Caki2 (cell line): ENCODE measurements around the gene MTREX. TPM values are rescaled to one million over a fixed set of nuclear protein-coding genes. Genes with fewer than 3 reads are reported as not detected.

Source experiments
- DNase-seq: peaks from one replicate; pipeline ENCODE4 v3.0.0-alpha.2; 2015; ENCODE audit warnings: low read depth
- in situ Hi-C: cut with HindIII; loops from 2 replicates; pipeline ENCODE4 v1.10.0; 2016; ENCODE audit warnings: low sequenced_read_pairs, low pct_unique_long_range_greater_than_20kb, mixed read lengths
- total RNA-seq: library from RNA; depleted of rRNA; stranded (reverse); fragments of >200 nt; shearing (Covaris generic); gene quantifications from 2 replicates; pipeline ENCODE4 v1.2.3, GENCODE V29; 2014; ENCODE audit warnings: low replicate concordance

Gene MTREX
- total RNA-seq, 1 experiment from 2014 or later, result 25.6 TPM

GRCh38 chr5:55409775-55410174, 102.0 kb downstream of the MTREX start:
- in situ Hi-C loops, result loop anchor here (10.0 kb wide), 1 partner anchor 235 kb away; the partner anchor contains the start of gene CDC20B

GRCh38 chr5:55410845-55411244, 103.1 kb downstream of the MTREX start:
- DNase-seq, result no peak
- in situ Hi-C loops, result no loop called here

More at GRCh38 chr5:55409775-55410174, 102.0 kb downstream of the MTREX start:
- DNase-seq, result no peak

GRCh38 chr5:55411876-55412275, 104.1 kb downstream of the MTREX start:
- in situ Hi-C loops, result no loop called here
- DNase-seq, result no peak

GRCh38 chr5:55413644-55414043, 105.9 kb downstream of the MTREX start:
- DNase-seq, result no peak
- in situ Hi-C loops, result no loop called here

DNA sequence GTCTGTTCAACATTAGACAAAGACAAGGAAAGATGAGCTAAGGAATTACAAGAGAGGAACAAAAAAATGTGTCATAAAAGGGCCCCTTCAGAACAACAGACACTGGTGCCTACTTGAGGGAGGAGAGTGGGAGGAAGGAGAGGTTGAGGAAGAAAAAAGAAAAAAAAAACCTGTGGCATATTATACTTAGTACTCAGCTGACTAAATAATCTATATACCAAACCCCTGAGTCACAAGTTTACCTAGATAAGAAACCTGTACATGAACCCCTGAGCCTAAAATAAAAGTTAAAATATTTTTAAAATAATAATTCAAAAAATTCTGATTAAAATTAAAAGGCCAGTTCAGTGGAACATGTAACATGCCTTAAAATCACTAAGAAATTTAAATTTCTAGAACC, 107.3 kb downstream of the MTREX start:
- in situ Hi-C loops, result no loop called here
- DNase-seq, result no peak

DNA sequence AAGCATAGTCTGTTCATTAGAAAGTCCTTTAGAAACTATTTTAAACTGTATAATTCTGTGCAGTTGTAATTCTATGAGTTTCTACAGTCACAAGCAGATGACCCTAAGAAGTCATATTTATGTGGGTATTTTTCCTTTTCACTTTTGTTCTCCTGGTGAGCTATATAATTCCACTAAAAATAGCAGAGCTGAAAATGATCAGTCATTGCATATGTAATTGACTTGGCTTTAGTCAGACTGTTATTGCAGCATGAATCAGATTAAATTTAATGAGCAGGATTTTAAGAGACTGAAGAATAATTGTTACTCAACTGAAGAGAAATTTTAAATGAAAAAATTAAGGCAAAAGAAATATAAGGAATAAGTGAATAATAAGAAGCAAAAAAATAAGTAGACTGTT, 108.5 kb downstream of the MTREX start:
- DNase-seq, result no peak
- in situ Hi-C loops, result no loop called here

DNA sequence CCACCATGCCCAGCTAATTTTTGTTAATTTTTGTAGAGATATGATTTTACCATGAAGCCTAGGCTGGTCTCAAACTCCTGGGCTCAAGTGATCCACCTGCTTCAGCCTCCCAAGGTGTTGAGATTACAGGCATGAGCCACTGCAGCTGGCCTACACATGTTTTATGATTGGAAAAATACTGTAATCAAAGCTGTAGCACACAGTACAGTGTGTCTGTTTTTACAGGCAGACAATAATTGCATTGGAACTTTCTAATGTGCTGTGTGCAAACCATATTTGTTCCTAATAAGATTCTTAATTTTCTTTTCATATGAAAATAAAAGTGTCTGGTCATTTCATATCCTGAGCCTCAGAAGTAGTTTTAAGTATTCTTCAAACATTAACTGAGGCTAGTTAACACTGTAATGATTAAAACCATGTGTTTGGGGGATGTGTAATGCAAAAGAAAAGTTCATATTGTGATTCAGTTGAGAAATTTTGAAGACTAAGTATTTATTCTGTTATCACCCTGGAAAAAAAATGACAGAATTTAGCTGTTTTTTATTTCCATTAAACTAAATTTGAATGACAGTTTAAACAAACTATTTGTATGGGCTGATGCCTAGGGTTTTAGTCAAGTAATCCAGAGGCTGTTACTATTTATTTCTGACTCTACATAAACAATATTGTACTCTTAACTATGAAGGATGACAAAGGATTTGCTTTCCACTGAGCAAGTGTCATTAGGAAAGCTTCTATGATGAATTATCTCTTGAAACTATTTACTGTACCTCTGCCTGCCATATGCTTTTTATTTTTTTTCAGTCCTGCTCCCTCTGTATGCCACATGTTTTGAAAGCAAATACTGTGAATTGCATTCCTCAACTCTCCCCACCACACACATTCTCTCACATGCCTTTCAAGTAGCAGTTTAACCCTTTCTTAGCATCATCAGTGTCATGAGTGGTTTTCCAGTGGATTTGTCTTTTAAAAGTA, 111.5 kb downstream of the MTREX start:
- in situ Hi-C loops, result no loop called here
- DNase-seq, result peak; percentile 63

GRCh38 chr5:55421074-55421529, 113.3 kb downstream of the MTREX start:
- in situ Hi-C loops, result no loop called here
- DNase-seq, result no peak

DNA sequence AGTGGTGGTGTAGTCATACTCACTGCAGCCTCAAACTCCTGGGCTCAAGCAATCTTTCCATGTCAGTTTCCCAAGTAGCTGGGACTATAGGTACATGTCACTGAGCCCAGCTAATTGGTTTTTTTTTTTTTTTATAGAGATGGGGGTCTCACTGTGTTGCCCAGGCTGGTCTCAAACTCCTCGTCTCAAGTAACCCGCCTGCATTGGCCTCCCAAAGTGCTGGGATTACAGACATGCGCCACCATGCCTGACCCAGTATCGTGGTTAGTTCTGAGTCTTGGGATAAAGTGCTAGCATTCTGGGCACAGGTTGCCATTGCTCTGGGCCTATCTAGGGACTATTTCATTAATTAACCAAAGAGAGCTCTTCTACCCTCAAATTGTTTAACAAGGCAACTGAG, 118.7 kb downstream of the MTREX start:
- DNase-seq, result no peak
- in situ Hi-C loops, result no loop called here

- in situ Hi-C loops, result no loop called here
- DNase-seq, result peak; percentile 18
These were observed 119.4 kb downstream of the MTREX start for GRCh38 chr5:55427157-55427556.

DNA sequence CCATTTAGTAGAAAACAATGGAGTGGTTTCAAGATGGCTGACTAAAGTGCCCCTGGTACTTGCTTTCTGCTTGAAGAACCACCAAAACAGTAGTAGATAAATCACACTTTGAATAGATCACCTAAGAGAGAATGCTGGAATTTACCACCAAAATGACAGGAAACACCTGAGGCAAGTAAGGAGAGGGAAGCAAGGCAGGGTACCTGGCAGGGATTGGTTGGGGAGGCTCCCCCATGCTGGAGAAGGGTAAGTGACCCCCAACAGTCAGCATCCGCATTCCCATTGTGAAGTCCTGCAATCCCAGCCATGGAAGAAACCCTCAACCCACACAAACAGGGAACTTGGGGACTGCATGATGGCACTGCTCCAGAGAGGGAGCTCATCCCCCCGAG, 121.4 kb downstream of the MTREX start:
- in situ Hi-C loops, result no loop called here
- no peak for DNase-seq

- in situ Hi-C loops, result no loop called here
- DNase-seq, result no peak
These were observed 121.9 kb downstream of the MTREX start for GRCh38 chr5:55429613-55430253.

GRCh38 chr5:55432549-55432948, 124.8 kb downstream of the MTREX start:
- in situ Hi-C loops, result no loop called here
- DNase-seq, result no peak

DNA sequence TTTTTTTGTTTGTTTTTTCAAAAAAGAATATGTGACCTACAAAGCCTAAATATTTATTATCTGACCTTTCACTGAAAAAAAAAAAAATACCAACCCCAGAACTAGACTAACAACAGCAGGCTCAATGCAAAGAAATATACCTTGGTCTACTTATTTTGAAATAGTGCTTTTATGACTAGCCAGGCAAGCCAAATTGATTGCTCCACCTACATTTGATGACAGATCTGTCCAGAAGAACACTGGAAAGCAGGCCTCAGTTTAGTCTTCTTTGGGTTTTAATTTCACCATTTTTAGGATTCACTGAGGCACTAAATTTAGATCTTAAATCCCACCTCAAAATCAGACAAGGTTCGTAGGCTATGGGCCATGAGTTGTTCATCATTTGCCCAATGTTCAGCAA, 129.7 kb downstream of the MTREX start:
- no peak for DNase-seq
- in situ Hi-C loops, result no loop called here

DNA sequence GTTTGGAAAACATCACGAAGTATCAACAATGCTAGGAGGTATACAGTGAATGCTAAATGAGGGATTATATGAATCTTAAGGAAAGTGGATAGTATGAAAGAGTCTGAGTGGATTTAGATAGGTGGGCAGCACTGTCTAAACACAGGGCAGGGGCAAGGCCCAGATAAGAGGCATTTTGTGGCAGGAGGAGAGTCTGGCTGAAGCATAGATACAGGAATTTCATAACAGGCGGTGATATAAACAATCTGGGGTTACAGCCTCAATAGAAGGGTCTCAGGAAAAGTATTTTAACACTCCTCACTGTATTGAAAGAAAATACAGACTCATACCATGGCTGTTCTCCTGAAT, 130.0 kb downstream of the MTREX start:
- DNase-seq, result no peak
- in situ Hi-C loops, result no loop called here

- in situ Hi-C loops, result no loop called here
- peak; percentile 46 for DNase-seq
These were observed 131.2 kb downstream of the MTREX start for GRCh38 chr5:55438998-55439397.

DNA sequence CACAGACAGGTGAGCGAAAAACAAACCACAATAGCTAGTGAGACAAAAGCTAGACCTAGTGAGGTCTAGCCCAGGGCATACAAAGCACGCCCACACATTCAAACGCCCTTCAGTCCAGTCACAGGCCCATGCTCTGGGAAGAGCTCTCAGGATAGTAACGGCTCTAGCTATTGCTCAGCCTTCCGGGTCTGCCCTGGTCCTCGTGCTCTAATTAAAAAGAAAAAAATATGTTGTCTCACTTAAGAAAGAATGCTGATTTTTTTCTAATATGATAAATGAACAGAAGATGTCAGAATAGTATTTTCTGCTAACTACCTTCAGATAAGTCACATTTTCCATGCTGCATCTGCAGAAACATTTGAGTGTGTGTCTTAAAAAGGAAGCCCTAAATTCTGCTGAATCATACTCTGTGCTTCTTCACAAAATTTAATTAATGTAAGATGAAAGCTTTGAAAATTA, 132.4 kb downstream of the MTREX start:
- DNase-seq, result no peak
- in situ Hi-C loops, result no loop called here

DNA sequence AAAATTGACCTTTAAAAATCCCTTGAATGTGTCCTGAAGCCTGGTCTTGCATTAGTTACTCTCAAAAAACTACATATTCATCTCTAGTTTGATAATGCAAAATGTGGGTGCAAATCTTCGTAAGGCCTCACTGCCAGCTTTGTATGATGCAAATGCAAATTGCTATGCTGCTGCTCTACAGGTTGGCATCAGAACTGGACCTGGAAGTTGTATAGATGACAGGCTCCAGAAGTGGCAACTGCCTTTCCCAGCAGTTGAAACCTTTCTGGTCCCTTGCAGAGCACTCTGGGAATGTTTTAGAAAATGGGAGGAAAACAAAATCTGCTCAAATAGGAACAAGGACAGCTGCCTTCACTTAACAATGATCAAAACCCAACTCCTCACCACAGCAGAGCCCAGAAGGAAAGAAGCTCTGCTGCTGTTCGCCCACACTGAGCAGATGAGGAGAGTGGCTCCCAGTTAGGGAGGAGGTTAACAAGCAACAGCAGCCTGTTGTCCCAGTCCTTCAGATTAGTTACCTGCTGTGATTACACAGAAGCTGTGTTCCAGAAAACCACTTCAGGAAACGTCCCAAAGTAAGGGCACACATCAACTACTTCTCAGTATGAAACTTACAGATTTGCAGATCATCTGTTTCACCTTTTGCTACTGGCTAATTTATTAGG, 133.4 kb downstream of the MTREX start:
- DNase-seq, result no peak
- in situ Hi-C loops, result no loop called here

DNA sequence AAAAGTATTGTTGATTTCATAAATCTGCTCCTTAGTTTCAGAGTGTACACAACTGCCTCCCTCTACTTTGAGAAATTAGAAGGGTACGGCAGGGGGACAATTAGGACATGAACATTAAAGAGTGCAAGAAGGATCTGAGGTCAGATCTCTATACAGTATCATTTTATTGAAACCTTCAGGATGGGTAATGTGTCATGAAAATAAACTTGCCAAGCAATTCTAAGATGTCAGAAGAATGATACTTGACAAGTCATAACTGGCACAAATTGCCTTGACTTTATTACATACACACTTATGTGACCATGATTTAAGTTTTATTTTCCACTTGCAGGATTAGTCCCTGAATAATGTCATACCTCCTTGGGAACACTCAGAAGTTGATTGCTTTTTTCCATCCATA, 134.2 kb downstream of the MTREX start:
- in situ Hi-C loops, result no loop called here
- no peak for DNase-seq
